Naive thymus-derived CD8-positive, alpha-beta T cell (primary cell): ENCODE results near the gene ADRB2. TPM values are rescaled to one million over a fixed set of nuclear protein-coding genes. Genes with fewer than 3 reads are reported as not detected.
A peak's percentile ranks its signal among the peaks of the same experiment; 100 is the strongest.

Source experiments
- ATAC-seq, 2 donors: fragments of 150-1000 bp; cut with Tn5 transposase in 1 of 2; sonication (Bioruptor Pico), chemical (Tn5 transposase) in 1 of 2; 1 replicate in 1 of 2; 2 replicates in 1 of 2; pipeline ENCODE4 v1.10.0; 2021; ENCODE audit warnings: mild to moderate bottlenecking in 2 of 2, moderate library complexity in 2 of 2
- POLR2A ChIA-PET: fragments of 350-600 bp; sonication (Branson Sonifier 250); formaldehyde crosslinking; loops from one replicate; lab custom pipeline; 2021; ENCODE audit warnings: antibody characterized with exemption; lab: Charles Lee
- DNase-seq, 10 donors: peaks; one replicate each; pipeline versions ENCODE4 v3.0.0 to v3.0.0-alpha.2; 2020 to 2022
- H3K27ac Mint-ChIP-seq, 10 donors: one replicate each; pipeline ENCODE4 v1.8.0; 2020 to 2022; ENCODE audit warnings: mild to moderate bottlenecking in 10 of 10, mixed read lengths in 10 of 10, moderate library complexity in 4 of 10, inconsistent platforms in 1 of 10
- H3K27me3 Mint-ChIP-seq, 5 donors: one replicate each; pipeline ENCODE4 v1.8.0; 2021 to 2022; ENCODE audit warnings: mixed read lengths in 5 of 5
- H3K36me3 Mint-ChIP-seq, 3 donors: one replicate each; pipeline ENCODE4 v1.8.0; 2020 to 2022; ENCODE audit warnings: mixed read lengths in 3 of 3, mild to moderate bottlenecking in 2 of 3, inconsistent platforms in 1 of 3
- H3K4me1 Mint-ChIP-seq, 4 donors: one replicate each; pipeline ENCODE4 v1.8.0; 2021 to 2022; ENCODE audit warnings: mixed read lengths in 4 of 4
- H3K4me3 Mint-ChIP-seq, 10 donors: one replicate each; pipeline ENCODE4 v1.8.0; 2020 to 2022; ENCODE audit warnings: mild to moderate bottlenecking in 10 of 10, mixed read lengths in 10 of 10, moderate library complexity in 6 of 10, inconsistent platforms in 1 of 10
- H3K9me3 Mint-ChIP-seq, 9 donors: one replicate each; pipeline ENCODE4 v1.8.0; 2020 to 2022; ENCODE audit warnings: mixed read lengths in 9 of 9, mild to moderate bottlenecking in 3 of 9, inconsistent platforms in 1 of 9, moderate library complexity in 1 of 9
- polyA plus RNA-seq, 3 donors: library from polyadenylated mRNA; unstranded; fragments of 300-500 nt; fragmentation: Illumina TruSeq; gene quantifications; one replicate each; pipeline ENCODE4 v1.2.3, GENCODE V29; 2021
- total RNA-seq, 8 experiments: library from RNA in 2 of 8; stranded (reverse) in 2 of 8; gene quantifications; one replicate each; pipeline ENCODE4 v1.2.3 and lab custom pipeline; 2021 to 2026

ADRB2 gene
- total and polyA plus RNA-seq, 5 experiments from 2014 or later: 0.33 to 12.9 (median 2.1) TPM; not detected in 1

- ATAC-seq (peak; percentile 47 to 54), DNase-seq (peak in 3 of 10 donors; percentile 10 to 42 (median 15))
- POLR2A ChIA-PET: interaction anchor here (1.2 to 1.5 kb wide), 2 partner anchors 20 to 23 kb away, joined by 4 to 5 read pairs; partner anchors contain the start of gene ADRB2
- peaks cover 0 to 5% (median 0%) of the 10 kb centered on the region in 5 donors for H3K27me3 Mint-ChIP-seq
- peaks cover 20 to 71% (median 37%) of the 10 kb centered on the region in 4 donors for H3K4me1 Mint-ChIP-seq
- peak overlapping the region; percentile 5 to 78 (median 48) for H3K4me3 Mint-ChIP-seq
- H3K9me3 Mint-ChIP-seq: peaks cover 0 to 17% (median 2%) of the 10 kb centered on the region in 9 donors
- H3K27ac Mint-ChIP-seq: peak overlapping the region; percentile 16 to 94 (median 75)
- peaks cover 0 to 6% (median 4%) of the 10 kb centered on the region in 3 donors for H3K36me3 Mint-ChIP-seq
These were observed 22.1 kb downstream of the ADRB2 start for GRCh38 chr5:148848393-148849031.

DNA sequence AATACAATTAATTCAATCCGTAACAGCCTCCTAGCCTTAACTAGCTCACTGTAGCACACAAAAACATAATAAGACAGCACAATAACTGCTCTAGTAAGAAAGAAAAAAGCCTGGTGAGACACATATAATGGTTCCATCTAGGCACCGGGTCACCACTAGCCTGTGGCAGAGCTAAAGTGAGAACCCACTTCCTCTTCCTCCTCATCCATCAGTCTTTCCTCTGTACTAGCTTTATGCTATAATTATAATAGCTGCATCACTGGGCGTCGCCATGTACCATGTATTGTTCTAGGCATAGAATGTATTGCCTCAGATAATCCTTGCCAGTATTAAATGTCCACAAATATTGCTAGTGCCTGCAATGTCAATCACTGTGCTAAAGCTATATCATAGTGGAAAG lies 23.1 kb downstream of the ADRB2 start:
- H3K9me3 Mint-ChIP-seq: peaks cover 0 to 17% (median 2%) of the 10 kb centered on the region in 9 donors
- POLR2A ChIA-PET: interaction anchor here (1.2 to 1.5 kb wide), 2 partner anchors 21 to 24 kb away, joined by 4 to 5 read pairs; partner anchors contain the start of gene ADRB2
- peak in 4 of 10 donors; percentile 16 to 50 (median 45) for DNase-seq
- ATAC-seq: peak; percentile 85 to 91
- peak overlapping the region in 8 of 10 donors; percentile 1 to 78 (median 46) for H3K4me3 Mint-ChIP-seq
- peaks cover 0 to 5% (median 0%) of the 10 kb centered on the region in 5 donors for H3K27me3 Mint-ChIP-seq
- peak overlapping the region in 9 of 10 donors; percentile 22 to 94 (median 71) for H3K27ac Mint-ChIP-seq
- peaks cover 0 to 6% (median 4%) of the 10 kb centered on the region in 3 donors for H3K36me3 Mint-ChIP-seq
- H3K4me1 Mint-ChIP-seq: peaks cover 20 to 74% (median 37%) of the 10 kb centered on the region in 4 donors

DNA sequence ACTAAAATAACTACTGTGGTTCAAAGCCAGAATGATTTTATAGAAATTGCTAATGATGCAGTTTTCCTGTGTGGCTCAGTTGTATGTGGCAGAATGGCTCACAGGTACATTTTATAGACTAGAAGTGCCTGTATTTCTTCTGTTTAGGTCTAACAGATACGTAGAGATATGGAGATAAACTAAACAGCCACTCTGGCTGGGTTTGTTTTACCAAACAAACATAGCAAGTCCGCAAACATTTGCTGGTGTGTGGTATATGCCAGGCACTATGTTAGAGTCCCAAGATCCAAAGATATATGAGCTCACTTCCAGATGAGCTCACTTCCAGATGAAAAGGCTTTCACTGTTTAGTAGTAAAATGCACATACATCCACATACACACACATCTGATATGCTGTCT lies 24.4 kb downstream of the ADRB2 start:
- DNase-seq (no peak), ATAC-seq (no peak)
- Mint-ChIP-seq H3K4me1 (peaks cover 20 to 73% (median 32%) of the 10 kb centered on the region in 4 donors), H3K9me3 (peaks cover 0 to 17% (median 2%) of the 10 kb centered on the region in 9 donors), H3K27me3 (no peaks in the 10 kb centered on the region), H3K36me3 (peaks cover 0 to 6% (median 4%) of the 10 kb centered on the region in 3 donors), H3K4me3 (no peak overlapping the region), H3K27ac (peak overlapping the region in 2 of 10 donors; percentile 29 to 94)
- POLR2A ChIA-PET: interaction anchor here (0.8 kb wide), 1 partner anchor 24 kb away, joined by 3 read pairs; no protein-coding TSS in a partner anchor

- Mint-ChIP-seq H3K9me3 (peaks cover 0 to 5% (median 0%) of the 10 kb centered on the region in 9 donors), H3K4me3 (peak overlapping the region in 3 of 10 donors; percentile 9 to 77 (median 21)), H3K27me3 (no peaks in the 10 kb centered on the region), H3K27ac (peak overlapping the region in 3 of 10 donors; percentile 50 to 89 (median 63)), H3K36me3 (no peaks in the 10 kb centered on the region), H3K4me1 (peaks cover 12 to 80% (median 21%) of the 10 kb centered on the region in 4 donors)
- POLR2A ChIA-PET: no interaction called here
- no peak for ATAC-seq
- no peak for DNase-seq
These were observed 27.5 kb downstream of the ADRB2 start for GRCh38 chr5:148853868-148854267.

GRCh38 chr5:148855249-148856008 lies 29.0 kb downstream of the ADRB2 start:
- DNase-seq: peak in 1 of 10 donors; percentile 63
- Mint-ChIP-seq H3K36me3 (no peaks in the 10 kb centered on the region), H3K27me3 (no peaks in the 10 kb centered on the region), H3K9me3 (no peaks in the 10 kb centered on the region), H3K27ac (peak overlapping the region in 4 of 10 donors; percentile 10 to 93 (median 42)), H3K4me3 (peak overlapping the region in 2 of 10 donors; percentile 39 to 66), H3K4me1 (peaks cover 0 to 77% (median 10%) of the 10 kb centered on the region in 4 donors)
- no peak for ATAC-seq
- POLR2A ChIA-PET: no interaction called here

GRCh38 chr5:148856009-148856367 lies 29.6 kb downstream of the ADRB2 start:
- no peak for ATAC-seq
- Mint-ChIP-seq H3K36me3 (no peaks in the 10 kb centered on the region), H3K4me1 (peaks cover 0 to 77% (median 10%) of the 10 kb centered on the region in 4 donors), H3K27me3 (no peaks in the 10 kb centered on the region), H3K27ac (peak overlapping the region in 3 of 10 donors; percentile 63 to 93 (median 85)), H3K9me3 (no peaks in the 10 kb centered on the region), H3K4me3 (peak overlapping the region in 1 of 10 donors; percentile 66)
- POLR2A ChIA-PET: no interaction called here
- DNase-seq: no peak

GRCh38 chr5:148856424-148856823 lies 30.0 kb downstream of the ADRB2 start:
- Mint-ChIP-seq H3K4me3 (peak overlapping the region in 1 of 10 donors; percentile 66), H3K27ac (peak overlapping the region in 4 of 10 donors; percentile 7 to 93 (median 74))
- POLR2A ChIA-PET: no interaction called here

GRCh38 chr5:148857474-148857873 lies 31.1 kb downstream of the ADRB2 start:
- ATAC-seq (no peak), DNase-seq (no peak)
- Mint-ChIP-seq H3K36me3 (no peaks in the 10 kb centered on the region), H3K27me3 (no peaks in the 10 kb centered on the region), H3K4me3 (no peak overlapping the region), H3K9me3 (no peaks in the 10 kb centered on the region), H3K27ac (peak overlapping the region in 3 of 10 donors; percentile 9 to 61 (median 57)), H3K4me1 (peaks cover 0 to 70% (median 8%) of the 10 kb centered on the region in 4 donors)
- POLR2A ChIA-PET: no interaction called here

More at GRCh38 chr5:148856424-148856823, 30.0 kb downstream of the ADRB2 start:
- Mint-ChIP-seq H3K27me3 (no peaks in the 10 kb centered on the region), H3K4me1 (peaks cover 0 to 77% (median 8%) of the 10 kb centered on the region in 4 donors), H3K36me3 (no peaks in the 10 kb centered on the region), H3K9me3 (no peaks in the 10 kb centered on the region)
- no peak for DNase-seq
- no peak for ATAC-seq

DNA sequence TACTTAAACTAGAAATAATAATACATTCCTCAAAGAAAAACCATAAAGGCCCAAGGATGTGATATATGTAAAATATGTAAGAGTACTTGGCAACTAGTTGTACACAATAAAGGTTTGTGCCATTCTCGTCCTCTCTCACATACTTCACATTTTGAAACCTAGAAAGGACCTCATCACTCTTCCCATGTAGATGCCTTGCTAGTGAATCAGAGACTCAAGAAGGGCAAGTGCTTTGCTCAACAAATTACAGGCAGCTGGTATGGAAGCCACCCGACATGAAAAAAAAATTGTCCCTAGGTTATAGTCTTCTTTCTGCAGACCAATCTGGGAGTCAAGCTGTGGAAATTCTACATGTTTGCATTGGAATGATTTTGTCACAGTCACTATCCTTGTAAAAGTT lies 31.7 kb downstream of the ADRB2 start:
- peaks cover 0 to 2% (median 0%) of the 10 kb centered on the region in 5 donors for H3K27me3 Mint-ChIP-seq
- H3K9me3 Mint-ChIP-seq: no peaks in the 10 kb centered on the region
- ATAC-seq: no peak
- no peak overlapping the region for H3K4me3 Mint-ChIP-seq
- peak overlapping the region in 2 of 10 donors; percentile 20 to 59 for H3K27ac Mint-ChIP-seq
- POLR2A ChIA-PET: no interaction called here
- no peak for DNase-seq
- H3K36me3 Mint-ChIP-seq: no peaks in the 10 kb centered on the region
- peaks cover 0 to 67% (median 8%) of the 10 kb centered on the region in 4 donors for H3K4me1 Mint-ChIP-seq

DNA sequence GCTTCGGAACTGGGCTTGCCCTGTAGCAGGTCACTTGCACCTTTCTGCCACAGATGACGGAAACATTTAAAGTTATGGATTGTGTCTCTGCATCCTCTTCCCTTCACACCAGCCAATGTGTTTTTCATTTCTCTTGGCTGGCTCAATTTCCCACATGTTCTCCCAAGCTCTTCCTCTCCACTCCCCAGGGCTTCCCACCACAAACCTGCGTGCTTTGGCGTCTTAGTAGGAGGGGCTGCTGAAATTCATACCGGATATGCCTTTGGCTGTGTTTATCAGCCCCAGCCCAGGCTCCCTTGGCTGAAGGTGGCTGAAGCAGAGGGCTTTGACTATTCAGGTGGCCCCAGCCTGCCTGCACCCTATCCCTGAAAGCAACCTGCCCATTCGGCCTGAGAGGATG lies 32.1 kb downstream of the ADRB2 start:
- Mint-ChIP-seq H3K27ac (peak overlapping the region in 2 of 10 donors; percentile 20 to 59), H3K4me1 (peaks cover 0 to 63% (median 8%) of the 10 kb centered on the region in 4 donors), H3K9me3 (no peaks in the 10 kb centered on the region), H3K4me3 (no peak overlapping the region), H3K36me3 (no peaks in the 10 kb centered on the region), H3K27me3 (peaks cover 0 to 4% (median 0%) of the 10 kb centered on the region in 5 donors)
- no peak for ATAC-seq
- POLR2A ChIA-PET: no interaction called here
- no peak for DNase-seq

- Mint-ChIP-seq H3K27ac (peak overlapping the region in 3 of 10 donors; percentile 15 to 32 (median 26)), H3K9me3 (no peaks in the 10 kb centered on the region), H3K36me3 (no peaks in the 10 kb centered on the region), H3K27me3 (peaks cover 0 to 4% (median 0%) of the 10 kb centered on the region in 5 donors), H3K4me3 (no peak overlapping the region), H3K4me1 (peaks cover 0 to 52% (median 8%) of the 10 kb centered on the region in 4 donors)
- POLR2A ChIA-PET: no interaction called here
- ATAC-seq (no peak), DNase-seq (no peak)
These were observed 33.3 kb downstream of the ADRB2 start for GRCh38 chr5:148859703-148860102.

GRCh38 chr5:148860599-148860998 lies 34.2 kb downstream of the ADRB2 start:
- peak overlapping the region in 1 of 10 donors; percentile 58 for H3K27ac Mint-ChIP-seq
- no peak overlapping the region for H3K4me3 Mint-ChIP-seq
- peaks cover 0 to 45% (median 4%) of the 10 kb centered on the region in 4 donors for H3K4me1 Mint-ChIP-seq
- H3K36me3 Mint-ChIP-seq: no peaks in the 10 kb centered on the region
- DNase-seq: no peak
- H3K9me3 Mint-ChIP-seq: no peaks in the 10 kb centered on the region
- POLR2A ChIA-PET: no interaction called here
- ATAC-seq: no peak
- peaks cover 0 to 6% (median 0%) of the 10 kb centered on the region in 5 donors for H3K27me3 Mint-ChIP-seq
